HT1080 (cell line): ENCODE data around the gene RERE. TPM values are rescaled to one million over a fixed set of nuclear protein-coding genes. Genes with fewer than 3 reads are reported as not detected.

Experiments used
- DNase-seq: peaks from one replicate; pipeline ENCODE4 v3.0.0-alpha.2; 2015; ENCODE audit warnings: low read depth
- total RNA-seq: library from RNA; depleted of rRNA; stranded (reverse); fragments of >200 nt; shearing (Covaris generic); gene quantifications from 2 replicates; pipeline ENCODE4 v1.2.3, GENCODE V29; 2014

RERE gene
- total RNA-seq, 1 experiment from 2014 or later: 12.4 TPM

DNA sequence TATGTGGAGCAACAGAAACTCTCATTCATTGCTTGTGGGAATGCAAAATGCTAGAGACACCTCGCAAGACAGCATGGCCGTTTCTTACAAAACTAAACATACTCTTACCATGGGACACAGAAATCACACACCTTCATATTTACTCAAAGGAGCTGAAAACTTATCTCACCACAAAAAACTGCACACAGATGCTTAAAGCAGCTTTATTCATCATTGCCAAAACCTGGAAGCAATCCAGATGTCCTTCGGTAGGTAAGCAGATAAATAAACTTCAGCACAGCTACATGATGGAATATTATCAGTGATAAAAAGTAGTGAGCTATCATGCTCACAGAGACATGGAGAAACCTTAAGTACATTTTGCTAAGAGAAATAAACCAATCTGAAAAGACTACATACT is 124.3 kb downstream of the RERE start:
- no peak for DNase-seq

DNA sequence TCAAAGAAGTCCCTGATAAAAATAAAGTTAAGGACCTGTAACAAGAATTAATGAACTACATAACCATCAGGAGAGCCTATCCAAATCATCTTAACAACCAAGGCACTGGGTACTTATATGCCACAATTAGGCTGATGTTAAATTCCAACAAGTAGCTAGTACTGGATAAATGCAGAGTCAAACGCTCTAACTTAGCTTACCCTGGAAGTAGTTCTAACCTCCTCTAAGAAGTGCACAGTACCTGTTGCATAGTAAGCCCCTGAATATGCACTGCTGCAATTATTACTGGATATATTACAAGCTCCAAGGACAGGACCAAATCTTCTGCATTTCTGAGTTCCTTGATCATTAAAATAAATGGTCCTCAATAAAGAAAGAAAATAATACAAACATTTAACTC is 125.8 kb downstream of the RERE start:
- DNase-seq: no peak

DNA sequence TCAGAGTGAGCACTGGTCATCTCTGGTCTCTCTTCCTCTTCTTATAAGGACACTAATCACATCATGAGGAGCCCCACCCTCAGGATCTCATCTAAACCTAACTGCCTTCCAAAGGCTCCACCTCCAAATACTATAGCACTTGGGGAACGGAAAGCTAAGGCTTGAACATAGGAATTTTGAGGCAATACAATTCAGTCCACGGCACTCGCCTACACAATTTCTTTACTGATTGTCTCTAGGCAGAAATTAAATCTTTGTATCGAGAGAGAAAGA is 127.3 kb downstream of the RERE start:
- no peak for DNase-seq

DNA sequence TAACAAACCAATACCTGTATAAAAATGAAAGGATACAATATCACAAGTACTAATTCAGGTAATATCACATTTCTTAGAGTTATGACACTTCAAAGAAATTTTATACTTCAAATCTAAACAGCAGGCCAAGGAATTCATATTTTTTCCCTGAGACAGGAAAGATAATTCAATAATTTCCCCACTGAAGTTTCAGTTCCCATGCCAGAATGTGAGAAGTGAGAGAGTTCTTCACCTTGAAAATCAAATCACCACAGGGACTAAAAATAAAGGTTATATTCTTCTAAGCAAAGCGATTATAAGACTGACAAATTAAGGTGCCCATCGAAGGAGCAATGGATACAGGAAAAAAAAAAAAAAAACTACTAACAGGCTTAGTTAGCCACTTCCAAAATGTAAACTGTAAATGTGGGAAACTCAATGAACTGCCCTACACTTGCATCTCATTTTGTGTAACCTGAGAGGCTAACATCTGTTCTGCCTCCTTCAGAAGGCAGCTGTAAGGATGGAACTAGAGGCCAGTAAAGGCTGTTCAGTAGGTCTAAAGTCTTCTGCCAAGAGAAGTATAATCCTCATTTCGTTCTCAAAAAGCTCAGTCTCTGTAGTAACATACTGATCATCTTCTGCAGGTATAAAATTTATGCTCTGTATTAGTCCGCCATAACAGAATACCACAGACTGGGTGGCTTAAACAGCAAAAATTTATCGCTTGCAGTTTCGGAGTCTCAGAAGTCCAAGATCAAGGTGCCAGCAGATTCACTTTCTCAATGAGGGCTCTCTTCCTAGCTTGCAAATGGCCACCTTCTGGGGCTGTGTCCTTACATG is 127.8 kb downstream of the RERE start:
- DNase-seq: no peak

DNA sequence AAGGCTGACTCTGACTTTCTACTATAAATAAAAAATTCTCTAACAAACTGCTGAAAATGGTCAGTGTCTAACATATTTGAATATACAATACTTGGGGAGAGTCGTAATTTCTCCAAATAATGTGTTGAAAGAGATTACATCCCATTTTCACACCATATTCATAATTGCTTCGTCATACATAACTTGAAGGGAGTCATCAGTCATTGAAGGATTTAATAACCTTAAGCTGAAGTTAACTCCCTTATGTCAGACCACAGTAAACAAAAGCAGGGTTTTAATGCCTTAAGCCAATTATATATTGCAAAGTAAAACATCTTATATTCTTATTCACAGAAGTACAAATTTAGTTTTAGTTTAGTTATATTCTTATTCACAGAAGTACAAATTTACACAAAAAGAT is 129.9 kb downstream of the RERE start:
- DNase-seq: no peak

DNA sequence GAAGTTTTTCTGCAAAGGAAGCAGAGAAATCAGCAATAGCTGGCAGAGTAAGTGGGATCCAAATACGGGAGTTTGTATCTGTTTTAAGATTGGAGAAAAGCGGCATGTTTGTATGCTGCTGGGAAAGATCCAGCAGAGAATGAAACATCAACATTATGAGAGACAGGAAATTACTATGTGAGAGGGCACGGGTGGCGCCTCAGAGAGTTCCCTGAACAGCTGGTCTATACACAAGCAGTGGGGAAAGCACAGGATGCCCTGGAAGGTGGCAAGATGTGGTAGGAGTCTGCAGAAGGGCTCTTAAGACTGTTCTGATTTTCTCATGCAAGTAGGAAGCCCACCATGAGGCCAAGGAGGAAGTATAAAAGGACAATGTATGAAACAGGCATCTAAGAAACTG is 130.4 kb downstream of the RERE start:
- DNase-seq: peak; percentile 59

DNA sequence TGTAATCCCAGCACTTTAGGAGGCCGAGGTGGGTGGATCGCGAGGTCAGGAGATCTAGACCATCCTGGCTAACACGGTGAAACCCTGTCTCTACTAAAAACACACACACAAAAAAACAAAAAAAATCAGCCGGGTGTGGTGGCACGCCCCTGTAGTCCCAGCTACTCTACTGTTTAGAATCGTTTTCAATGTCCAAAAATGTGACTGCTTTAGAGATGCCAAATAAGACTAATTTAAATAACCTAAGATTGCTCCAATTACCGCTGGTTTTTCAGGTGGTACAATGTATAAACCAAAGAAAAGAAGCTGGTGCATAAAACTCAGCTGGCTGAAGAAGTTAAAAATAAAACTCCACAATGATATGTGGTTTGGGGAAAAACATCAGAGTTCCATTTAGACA is 132.0 kb downstream of the RERE start:
- no peak for DNase-seq

DNA sequence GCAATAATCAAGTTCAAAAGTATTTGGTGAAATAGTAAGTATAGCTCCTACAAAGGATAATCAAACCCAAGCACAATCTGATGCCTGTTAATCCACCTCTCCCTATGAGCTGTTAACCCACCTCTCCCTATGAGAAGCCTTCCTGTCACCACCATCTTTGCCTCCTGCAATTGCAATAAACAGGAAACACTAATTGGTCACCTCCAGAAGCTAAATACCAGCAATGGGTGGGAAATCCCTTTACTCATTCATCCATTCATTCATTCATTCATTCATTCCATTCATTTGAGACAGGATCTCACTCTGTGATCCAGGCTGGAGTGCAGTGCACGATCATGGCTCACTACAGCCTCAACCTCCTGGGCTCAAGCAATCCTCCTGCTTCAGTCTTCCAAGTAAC is 132.8 kb downstream of the RERE start:
- DNase-seq: no peak

DNA sequence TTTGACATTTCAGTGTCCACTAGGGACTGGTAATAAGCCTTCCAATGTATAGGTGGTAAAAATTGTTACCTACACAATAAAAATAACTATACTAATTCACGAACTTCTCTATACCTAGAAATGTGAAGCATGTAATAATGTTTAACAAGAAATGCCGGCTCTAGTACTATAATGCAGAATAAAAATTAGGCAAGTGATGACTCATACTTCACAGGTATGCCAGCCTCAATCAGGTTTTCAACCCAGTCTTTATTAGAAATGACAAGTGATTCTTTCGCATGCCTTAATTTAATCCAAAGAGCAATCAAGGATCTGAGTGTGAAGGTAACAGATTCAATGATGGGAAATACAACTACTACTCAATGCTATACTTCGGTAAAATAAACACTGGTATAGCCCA is 134.9 kb downstream of the RERE start:
- no peak for DNase-seq

DNA sequence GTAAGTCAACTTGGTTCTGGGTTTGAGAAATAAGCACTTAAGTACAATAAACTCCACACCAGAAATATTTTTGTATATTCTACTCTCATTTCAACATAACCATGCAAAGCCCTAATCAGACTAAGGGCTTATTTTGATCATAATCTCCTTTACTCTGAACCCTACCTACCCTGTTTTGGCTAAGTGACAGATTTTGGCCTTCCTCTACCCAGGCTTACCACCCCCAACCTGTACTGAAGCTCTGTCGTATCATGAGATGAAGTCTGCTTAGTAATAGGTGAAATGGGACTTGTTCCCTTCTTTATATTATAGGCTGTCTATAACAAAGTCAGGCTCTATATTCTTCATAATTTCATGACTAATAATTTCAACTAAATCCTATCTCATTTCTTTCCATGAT is 135.5 kb downstream of the RERE start:
- no peak for DNase-seq

DNA sequence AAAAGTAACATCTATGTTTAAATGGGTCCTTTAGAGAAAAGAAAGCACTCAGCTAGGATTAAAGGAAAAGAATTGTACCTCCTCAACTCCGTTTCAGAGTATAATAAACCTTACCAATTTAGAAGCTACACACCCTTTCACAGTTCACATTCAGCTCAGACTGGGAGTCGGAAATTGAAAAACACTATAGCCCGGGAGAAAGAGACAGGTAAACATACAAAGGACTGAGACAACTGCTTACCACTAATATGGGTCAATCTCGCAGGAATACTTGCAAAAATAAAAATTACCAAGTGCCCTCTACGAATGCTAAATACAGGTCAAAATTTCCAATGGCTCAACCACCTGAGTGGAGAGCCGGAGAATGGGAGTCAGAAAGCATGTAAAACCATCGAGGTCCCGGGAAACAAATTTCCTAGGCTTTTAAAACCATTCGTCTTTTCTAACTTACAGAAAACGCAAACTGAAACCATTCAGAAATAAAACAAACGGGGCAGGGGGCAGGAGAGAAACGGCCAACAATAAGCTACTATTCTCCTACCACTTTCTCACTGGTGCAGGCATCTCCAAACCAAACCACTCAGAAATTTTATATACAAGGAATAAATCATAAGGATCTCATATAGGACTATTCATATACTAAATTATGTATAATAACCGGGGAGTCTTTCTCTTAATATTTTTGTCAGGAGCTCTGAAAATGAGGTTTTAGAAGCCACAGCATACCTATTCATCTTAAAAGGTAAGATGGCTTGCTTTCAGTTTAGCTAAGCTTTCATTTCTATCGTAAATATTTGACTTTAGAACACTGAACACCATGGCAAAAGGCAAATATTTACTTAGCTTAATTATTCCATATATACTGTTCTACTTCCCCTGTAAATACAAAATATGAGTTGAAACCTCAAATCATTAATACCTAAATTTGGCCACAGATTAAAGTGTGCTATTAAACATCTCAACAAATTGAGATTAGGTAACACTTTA is 136.5 kb downstream of the RERE start:
- DNase-seq: no peak

DNA sequence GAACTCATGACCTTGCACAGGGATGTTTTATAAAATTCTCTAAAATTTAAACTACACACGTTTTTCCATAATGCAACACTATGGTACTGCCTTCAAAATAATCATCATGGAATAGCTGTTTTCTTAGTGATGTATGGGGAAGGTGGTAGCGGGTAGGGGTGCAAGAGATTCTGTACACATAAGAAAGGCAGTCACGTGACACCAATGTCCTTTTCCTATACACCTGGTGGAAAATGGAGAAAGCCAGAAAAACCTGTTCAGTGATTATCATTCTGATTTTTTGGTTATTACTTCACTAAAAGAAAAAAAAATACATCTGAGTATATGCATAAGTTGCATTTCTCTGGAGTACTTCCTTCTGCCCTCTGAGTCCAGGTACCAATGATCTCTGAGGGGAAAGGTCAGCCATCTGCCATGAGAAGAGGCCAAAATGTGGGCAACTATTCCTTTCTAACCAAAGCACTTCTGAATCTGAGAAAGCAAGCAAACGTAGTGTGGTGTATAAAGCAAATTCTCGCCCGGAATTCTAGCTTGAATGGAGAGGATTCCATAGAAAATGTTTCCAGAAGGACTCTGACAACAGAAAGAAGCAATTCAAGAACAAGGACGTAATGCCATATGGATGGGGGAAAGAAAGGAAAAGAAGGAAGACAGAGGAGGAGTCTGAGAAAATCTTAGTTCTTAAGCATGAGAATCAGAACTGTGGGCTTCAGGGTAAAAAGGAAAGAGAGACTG is 137.3 kb downstream of the RERE start:
- DNase-seq: no peak

DNA sequence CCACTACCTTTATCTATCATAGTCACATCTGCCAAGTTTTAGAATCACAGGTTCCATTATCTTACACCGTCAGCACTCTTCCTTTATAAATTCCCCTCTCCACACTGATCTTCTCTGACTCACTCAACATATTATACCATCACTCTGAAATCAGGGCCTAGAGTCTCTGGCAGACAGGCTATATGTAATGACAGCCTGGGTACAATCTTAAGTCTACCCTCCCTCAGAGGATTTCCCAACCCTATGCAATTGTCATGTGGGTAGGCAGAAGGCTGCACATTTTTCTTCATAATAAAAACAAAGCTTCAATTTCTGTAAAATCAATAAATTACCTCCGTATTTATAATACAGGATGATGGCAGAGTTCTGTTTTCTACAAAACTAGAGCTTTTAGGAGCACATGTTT is 138.0 kb downstream of the RERE start:
- DNase-seq: peak; percentile 7

DNA sequence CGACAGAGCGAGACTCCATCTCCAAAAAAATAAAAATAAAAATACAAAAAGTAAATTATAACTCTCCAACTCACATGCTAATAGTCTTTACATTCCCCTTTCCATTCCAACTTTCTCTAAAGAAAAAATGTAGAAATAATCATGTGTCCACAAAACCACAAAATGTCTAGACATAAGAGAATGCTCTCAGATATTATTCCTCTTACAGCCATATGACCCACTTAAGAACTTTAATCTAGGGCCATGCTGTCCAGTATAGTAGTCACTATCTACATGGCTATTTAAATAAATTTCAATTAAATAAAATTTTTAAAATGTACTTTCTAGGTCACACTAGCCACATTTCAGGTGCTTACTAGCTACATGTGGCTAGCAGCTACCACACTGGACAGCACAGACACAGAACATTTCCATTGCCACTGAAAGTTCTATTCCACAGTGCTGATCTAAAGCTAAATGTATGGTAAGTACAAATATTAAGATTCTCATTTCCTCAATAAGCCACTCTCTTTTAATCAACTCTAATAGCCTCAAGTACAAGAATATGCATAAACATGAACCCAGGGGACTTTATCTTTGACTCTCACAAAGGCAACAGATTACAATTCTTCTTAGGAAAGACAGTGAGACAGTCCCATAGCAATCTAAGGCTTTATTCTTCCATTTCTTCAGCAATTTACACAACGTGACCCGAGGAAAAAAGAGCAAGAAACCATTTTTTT is 138.6 kb downstream of the RERE start:
- no peak for DNase-seq

DNA sequence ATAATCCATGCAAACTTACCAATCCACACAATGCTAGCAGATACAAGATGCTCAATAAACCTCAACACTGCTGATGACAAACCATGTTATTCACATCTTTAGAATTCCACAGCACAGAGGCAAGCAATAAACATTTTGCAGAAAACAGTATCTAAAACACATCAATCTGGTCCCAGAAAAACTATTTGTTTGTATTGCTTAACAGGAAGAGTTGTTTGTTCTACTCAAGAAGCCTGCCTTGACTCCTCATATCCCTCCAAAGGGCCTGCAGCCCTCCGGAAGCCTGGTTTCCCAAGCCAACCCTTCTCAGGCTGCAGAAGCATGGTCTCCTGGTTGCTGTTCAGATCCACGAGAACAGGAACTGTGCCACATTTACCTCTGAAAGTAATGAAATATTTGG is 139.7 kb downstream of the RERE start:
- no peak for DNase-seq

DNA sequence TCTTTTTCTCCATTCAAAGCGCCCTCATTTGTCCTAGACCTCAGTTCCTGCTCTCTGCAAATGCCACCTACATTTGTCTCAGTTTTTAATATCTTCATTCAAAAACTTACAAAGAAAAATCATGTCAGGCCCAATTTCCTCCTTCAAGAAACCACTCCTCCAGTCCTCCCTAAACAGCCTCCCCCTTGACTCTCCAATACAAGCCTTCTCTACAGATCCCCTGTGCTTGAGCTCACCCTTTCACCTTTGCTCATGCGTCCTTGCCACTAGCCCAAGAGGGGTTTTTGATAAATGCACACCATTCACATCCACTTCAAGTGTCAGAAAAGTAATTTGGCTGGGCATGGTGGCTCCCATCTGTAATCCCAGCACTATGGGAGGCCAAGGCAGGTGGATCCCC is 140.6 kb downstream of the RERE start:
- DNase-seq: no peak

DNA sequence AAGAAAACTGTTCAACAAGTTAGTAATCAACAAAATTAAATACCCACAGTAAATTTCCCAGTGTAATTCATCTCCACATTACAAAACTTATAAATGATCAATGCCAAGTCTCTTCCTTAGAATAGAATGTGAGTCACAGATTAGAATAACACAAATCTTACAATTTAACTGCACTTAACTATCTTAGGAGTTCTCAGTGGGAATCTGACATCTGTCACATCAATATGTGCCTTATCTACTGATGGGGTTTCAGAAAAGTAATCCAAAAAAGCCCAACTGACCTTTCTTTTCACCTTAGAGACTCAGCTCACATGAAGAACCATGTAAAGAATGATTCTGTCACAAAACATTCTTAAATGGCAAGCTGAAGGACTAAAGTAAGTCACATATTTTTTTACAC is 141.4 kb downstream of the RERE start:
- no peak for DNase-seq

DNA sequence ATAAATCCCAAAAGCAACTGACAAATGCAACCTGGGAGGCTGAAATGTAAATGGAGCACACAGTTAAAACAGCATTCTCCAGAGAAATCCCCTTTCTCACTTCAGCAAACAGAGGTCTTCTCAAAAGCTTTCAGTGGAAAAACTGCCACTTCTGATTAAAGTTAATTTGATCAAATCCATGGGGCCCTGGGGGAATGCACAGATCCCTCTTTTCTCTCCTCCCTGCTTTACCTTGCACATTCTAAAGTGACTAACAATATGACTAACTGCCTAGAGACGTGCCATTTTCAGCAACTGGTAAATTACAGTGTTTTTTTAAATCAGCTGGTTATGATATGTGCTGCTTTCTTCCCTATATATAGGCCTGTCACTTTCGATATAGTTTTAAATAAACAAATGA is 142.5 kb downstream of the RERE start:
- peak; percentile 32 for DNase-seq

DNA sequence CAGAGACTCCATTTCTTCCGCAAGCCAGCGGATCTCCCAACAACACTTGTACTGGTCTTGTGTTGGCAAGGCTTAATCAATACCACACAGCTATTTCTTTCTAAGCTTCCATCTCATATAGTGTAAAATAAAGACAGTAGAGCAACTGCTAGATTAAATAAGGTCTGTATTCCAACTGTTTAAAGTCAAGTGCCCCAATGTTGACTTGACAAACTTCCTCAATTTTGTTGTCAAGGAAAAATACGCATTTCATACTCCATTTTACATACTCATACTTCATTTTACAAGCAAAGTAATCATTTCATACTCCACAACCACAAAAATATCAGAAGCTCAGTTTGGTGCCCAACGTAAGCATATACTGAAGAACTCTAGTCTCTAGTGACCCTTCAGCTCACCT is 143.0 kb downstream of the RERE start:
- DNase-seq: no peak

DNA sequence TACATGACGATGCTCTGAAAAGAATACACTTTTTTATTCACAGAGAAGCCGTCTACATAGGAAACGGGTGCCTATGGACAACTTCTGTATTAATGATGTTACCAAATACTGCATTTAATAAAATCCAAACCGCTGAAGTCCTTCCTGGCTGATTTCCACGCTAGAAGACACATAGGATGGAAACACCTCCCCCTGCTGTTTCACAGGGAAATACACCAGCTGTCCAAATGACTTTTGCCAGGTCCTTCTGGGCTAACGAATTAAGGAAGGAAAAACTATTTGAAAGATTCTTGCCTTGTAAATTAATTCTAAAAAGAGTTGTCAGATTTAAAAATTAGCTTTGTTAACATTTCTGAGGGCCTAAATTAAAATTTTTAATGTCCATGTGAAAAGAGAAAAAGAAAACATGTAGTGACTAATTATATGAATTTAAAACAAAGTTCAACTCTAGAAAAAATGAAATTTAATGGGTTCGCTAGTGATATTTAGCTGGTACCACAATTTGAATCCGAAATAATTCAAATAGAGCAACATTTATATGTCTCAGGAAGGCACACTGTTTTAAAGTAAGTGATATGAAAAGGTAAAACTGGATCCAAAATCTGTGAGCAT is 146.0 kb downstream of the RERE start:
- peak; percentile 25 for DNase-seq

DNA sequence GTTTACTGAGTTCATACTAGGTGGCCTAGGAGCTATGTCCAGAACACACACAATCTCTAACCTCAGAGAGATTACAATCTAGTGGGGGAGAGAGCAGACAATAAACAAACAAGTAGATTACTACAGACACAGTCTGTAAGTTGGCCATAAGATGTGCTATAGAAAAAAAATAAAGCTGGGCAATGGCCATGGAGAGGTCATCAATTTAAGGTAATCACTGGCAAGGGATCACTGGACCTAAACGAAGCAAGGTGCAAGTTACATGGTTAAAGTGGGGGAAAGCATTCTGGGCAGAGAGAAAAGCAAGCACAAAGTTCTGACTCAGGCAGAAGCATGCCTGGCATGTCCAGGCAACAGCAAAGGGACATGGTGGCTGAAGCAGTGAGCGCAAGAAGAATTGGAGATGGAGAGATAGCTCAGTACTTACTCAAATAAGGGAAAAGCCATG is 147.0 kb downstream of the RERE start:
- no peak for DNase-seq
